Neural cell (in vitro differentiated cells): ENCODE data around the gene TOGARAM1. TPM values are rescaled to one million over a fixed set of nuclear protein-coding genes. Genes with fewer than 3 reads are reported as not detected.

Experiments
- H2AFZ ChIP-seq: fragments of 200-600, 300-800 bp; sonication (generic), shearing (Covaris generic); 2 replicates; pipeline ENCODE4 v1.6.0; 2014; ENCODE audit warnings: low read depth, mild to moderate bottlenecking, antibody characterized with exemption, low read length, moderate library complexity
- H3F3A ChIP-seq: fragments of 200-600 bp; shearing (Covaris generic); 2 replicates; pipeline ENCODE4 v1.6.1; 2016; ENCODE audit warnings: mild to moderate bottlenecking, moderate library complexity, mixed read lengths, antibody characterized with exemption, low read length; ENCODE audit not compliant: insufficient read depth, poor library complexity, severe bottlenecking
- H3K27ac ChIP-seq: fragments of 200-600, 300-800 bp; sonication (generic), shearing (Covaris generic); 2 replicates; pipeline ENCODE4 v1.5.1; 2014; ENCODE audit warnings: mild to moderate bottlenecking, low read length, moderate library complexity
- H3K27me3 ChIP-seq: fragments of 300-800, 200-600 bp; sonication (generic), shearing (Covaris generic); 2 replicates; pipeline ENCODE4 v1.6.0; 2014; ENCODE audit warnings: mild to moderate bottlenecking, low read depth, low read length, moderate library complexity; ENCODE audit not compliant: insufficient read depth
- H3K36me3 ChIP-seq: fragments of 300-800, 200-600 bp; sonication (generic), shearing (Covaris generic); 2 replicates; pipeline ENCODE4 v1.5.1; 2014; ENCODE audit warnings: mild to moderate bottlenecking, antibody characterized with exemption, low read length, moderate library complexity; ENCODE audit not compliant: insufficient read depth
- H3K4me2 ChIP-seq: fragments of 300-800, 200-600 bp; sonication (generic), shearing (Covaris generic); 2 replicates; pipeline ENCODE4 v1.6.0; 2014; ENCODE audit warnings: mild to moderate bottlenecking, low read length
- H3K4me3 ChIP-seq: fragments of 300-800, 200-600 bp; sonication (generic), shearing (Covaris generic); 2 replicates; pipeline ENCODE4 v1.5.1; 2014; ENCODE audit warnings: mild to moderate bottlenecking, low read length, moderate library complexity
- H3K79me2 ChIP-seq: fragments of 200-600 bp; shearing (Covaris generic); replicated peaks from 2 replicates; pipeline ENCODE4 v1.6.0; 2014; ENCODE audit warnings: mild to moderate bottlenecking, low read length, moderate library complexity; ENCODE audit not compliant: insufficient read depth
- H3K9ac ChIP-seq: fragments of 300-800, 200-600 bp; sonication (generic), shearing (Covaris generic); 2 replicates; pipeline ENCODE4 v1.6.1; 2016; ENCODE audit warnings: mild to moderate bottlenecking, low read length, mixed read lengths
- H3K9me2 ChIP-seq: fragments of 200-600 bp; shearing (Covaris generic); 2 replicates; pipeline ENCODE4 v1.6.1; 2016; ENCODE audit warnings: mild to moderate bottlenecking, low read length, mixed read lengths; ENCODE audit not compliant: insufficient read depth
- H3K9me3 ChIP-seq: fragments of 200-600, 300-800 bp; sonication (generic), shearing (Covaris generic); 2 replicates; pipeline ENCODE4 v1.6.1; 2016; ENCODE audit warnings: mild to moderate bottlenecking, mixed run types, low read length, moderate library complexity, mixed read lengths
- H4K20me1 ChIP-seq: fragments of 200-600 bp; shearing (Covaris generic); 2 replicates; pipeline ENCODE4 v1.6.1; 2016; ENCODE audit warnings: mild to moderate bottlenecking, mixed run types; ENCODE audit not compliant: insufficient read depth
- EP300 ChIP-seq: fragments of 450-650 bp; conservative IDR thresholded peaks from 2 replicates; pipeline ENCODE4 v1.6.1; 2014; ENCODE audit warnings: antibody characterized with exemption, mild to moderate bottlenecking, moderate library complexity; ENCODE audit not compliant: poor library complexity, severe bottlenecking
- EZH2 ChIP-seq: fragments of 200-600, 300-800 bp; shearing (Covaris generic), sonication (generic); IDR thresholded peaks from 2 replicates; pipeline ENCODE4 v1.6.1; 2014; ENCODE audit warnings: antibody characterized with exemption, low read length, borderline replicate concordance, mild to moderate bottlenecking; ENCODE audit not compliant: insufficient read depth, poor library complexity, severe bottlenecking
- MXI1 ChIP-seq: fragments of 450-650 bp; conservative IDR thresholded peaks from 2 replicates; pipeline ENCODE4 v1.6.1; 2014; ENCODE audit warnings: antibody characterized with exemption, mild to moderate bottlenecking; ENCODE audit not compliant: poor library complexity, severe bottlenecking
- POLR2AphosphoS5 ChIP-seq: IDR thresholded peaks from 2 replicates; pipeline ENCODE4 v1.6.1; 2012
- RAD21 ChIP-seq: fragments of 450-650 bp; conservative IDR thresholded peaks from 2 replicates; pipeline ENCODE4 v1.6.1; 2014; ENCODE audit warnings: antibody characterized with exemption, mild to moderate bottlenecking, moderate library complexity
- REST ChIP-seq: IDR thresholded peaks from 2 replicates; pipeline ENCODE4 v1.6.1; 2012; ENCODE audit warnings: borderline replicate concordance
- SMC3 ChIP-seq: fragments of 450-650 bp; conservative IDR thresholded peaks from 2 replicates; pipeline ENCODE4 v1.6.1; 2014; ENCODE audit warnings: antibody characterized with exemption, mild to moderate bottlenecking, moderate library complexity; ENCODE audit not compliant: poor library complexity
- TAF1 ChIP-seq: IDR thresholded peaks from 2 replicates; pipeline ENCODE4 v1.6.1; 2012; ENCODE audit warnings: low read depth
- polyA plus RNA-seq: library from polyadenylated mRNA; depleted of rRNA; stranded (reverse); fragments of >200 nt; gene quantifications from 2 replicates; pipeline ENCODE4 v1.2.3, GENCODE V29; 2014
- TF ChIP-seq, protein P1 (sequence below): fragments of 450-650 bp; IDR thresholded peaks from 2 replicates; pipeline ENCODE4 v1.5.1; 2014; ENCODE audit warnings: antibody characterized with exemption, mild to moderate bottlenecking, moderate library complexity; ENCODE audit not compliant: poor library complexity, severe bottlenecking

Gene TOGARAM1
- polyA plus RNA-seq, 1 donor from 2014 or later: 23.8 TPM

DNA sequence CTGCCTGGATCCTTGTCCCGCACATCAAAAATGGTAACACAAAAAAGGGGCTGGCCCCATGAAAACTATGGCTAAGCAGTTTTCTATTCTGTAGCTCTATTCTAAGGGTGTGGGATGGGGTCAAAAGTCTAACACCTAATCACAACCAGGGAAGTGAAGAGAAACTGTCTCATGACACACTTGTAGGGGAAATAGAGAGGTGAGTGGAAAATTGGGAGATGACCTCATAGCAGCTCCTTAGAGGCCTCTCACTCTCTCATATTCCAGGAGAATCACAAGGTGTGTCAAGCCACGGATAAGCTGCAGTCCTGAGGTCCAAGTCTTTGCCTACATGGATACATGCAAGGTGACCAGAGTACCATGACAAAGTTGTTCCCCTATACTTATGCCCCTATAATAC, 10.9 kb upstream of the TOGARAM1 start:
- Histone ChIP-seq H3F3A (no peaks in the 10 kb centered on the region), H3K27ac (no peak overlapping the region), H3K27me3 (no peaks in the 10 kb centered on the region), H2AFZ (no peak overlapping the region), H3K9me3 (no peaks in the 10 kb centered on the region), H3K36me3 (peaks cover 9% of the 10 kb centered on the region), H3K9me2 (no peaks in the 10 kb centered on the region), H3K79me2 (peaks cover 52% of the 10 kb centered on the region), H4K20me1 (no peaks in the 10 kb centered on the region), H3K4me3 (no peak overlapping the region), H3K9ac (no peak overlapping the region), H3K4me2 (no peak overlapping the region)
- TF ChIP-seq SMC3 (no peak), TAF1 (no peak), EP300 (no peak), RAD21 (no peak)

DNA sequence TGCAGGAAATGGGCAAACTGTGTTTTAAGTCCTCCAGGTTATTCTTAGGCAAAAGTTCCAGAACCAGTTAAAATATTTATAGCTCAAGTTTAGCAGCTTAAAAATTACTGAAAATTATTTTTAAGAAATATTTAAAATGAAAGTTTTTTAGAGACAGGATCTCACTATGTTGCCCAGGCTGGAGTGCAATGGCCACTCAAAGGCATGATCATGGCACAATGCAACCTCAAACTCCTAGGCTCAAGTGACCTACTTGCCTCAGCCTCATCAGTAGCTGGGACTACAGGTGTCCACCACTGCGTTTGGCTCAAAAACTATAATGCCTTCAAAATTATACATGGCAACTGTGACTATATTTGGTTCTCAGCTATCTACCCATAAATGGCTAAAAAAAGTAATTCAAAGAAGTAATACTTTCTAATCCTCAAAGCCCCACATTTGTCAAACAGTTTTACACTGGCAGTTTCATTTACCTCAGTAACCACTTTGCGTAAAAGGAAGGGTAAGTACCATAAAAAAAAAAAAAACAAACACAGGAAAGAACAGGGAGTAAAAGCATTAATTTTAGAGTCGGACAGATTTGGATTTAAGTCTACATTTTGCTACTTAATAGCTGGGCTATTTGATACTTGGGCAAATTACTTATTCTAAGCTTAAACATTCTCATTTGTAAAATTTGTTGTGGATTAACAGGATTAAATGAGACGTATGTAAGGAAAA, 9.4 kb upstream of the TOGARAM1 start:
- no peaks in the 10 kb centered on the region for H3F3A ChIP-seq
- H3K27ac ChIP-seq: no peak overlapping the region
- H3K4me3 ChIP-seq: no peak overlapping the region
- H3K9me3 ChIP-seq: no peaks in the 10 kb centered on the region
- no peak for TF ChIP-seq EZH2
- no peak for TF ChIP-seq RAD21
- no peak for TF ChIP-seq TAF1
- TF ChIP-seq EP300: no peak
- TF ChIP-seq MXI1: no peak
- TF ChIP-seq POLR2AphosphoS5: no peak
- no peak for TF ChIP-seq SMC3
- TF ChIP-seq REST: no peak
- TF ChIP-seq, protein P1, sequence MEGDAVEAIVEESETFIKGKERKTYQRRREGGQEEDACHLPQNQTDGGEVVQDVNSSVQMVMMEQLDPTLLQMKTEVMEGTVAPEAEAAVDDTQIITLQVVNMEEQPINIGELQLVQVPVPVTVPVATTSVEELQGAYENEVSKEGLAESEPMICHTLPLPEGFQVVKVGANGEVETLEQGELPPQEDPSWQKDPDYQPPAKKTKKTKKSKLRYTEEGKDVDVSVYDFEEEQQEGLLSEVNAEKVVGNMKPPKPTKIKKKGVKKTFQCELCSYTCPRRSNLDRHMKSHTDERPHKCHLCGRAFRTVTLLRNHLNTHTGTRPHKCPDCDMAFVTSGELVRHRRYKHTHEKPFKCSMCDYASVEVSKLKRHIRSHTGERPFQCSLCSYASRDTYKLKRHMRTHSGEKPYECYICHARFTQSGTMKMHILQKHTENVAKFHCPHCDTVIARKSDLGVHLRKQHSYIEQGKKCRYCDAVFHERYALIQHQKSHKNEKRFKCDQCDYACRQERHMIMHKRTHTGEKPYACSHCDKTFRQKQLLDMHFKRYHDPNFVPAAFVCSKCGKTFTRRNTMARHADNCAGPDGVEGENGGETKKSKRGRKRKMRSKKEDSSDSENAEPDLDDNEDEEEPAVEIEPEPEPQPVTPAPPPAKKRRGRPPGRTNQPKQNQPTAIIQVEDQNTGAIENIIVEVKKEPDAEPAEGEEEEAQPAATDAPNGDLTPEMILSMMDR: no peak
- H3K36me3 ChIP-seq: peaks cover 4% of the 10 kb centered on the region
- no peak overlapping the region for H3K4me2 ChIP-seq
- H3K9ac ChIP-seq: no peak overlapping the region
- H4K20me1 ChIP-seq: no peaks in the 10 kb centered on the region
- peaks cover 63% of the 10 kb centered on the region for H3K79me2 ChIP-seq
- H3K9me2 ChIP-seq: no peaks in the 10 kb centered on the region
- H2AFZ ChIP-seq: no peak overlapping the region
- H3K27me3 ChIP-seq: no peaks in the 10 kb centered on the region
